HG02642 (cell line): ENCODE results near the gene RHOXF2B.

Source experiments
- ATAC-seq: cut with Tn5 transposase; IDR thresholded peaks from one replicate; pipeline ENCODE4 v1.9.1; 2021; ENCODE audit warnings: mild to moderate bottlenecking; ENCODE audit not compliant: unreplicated experiment, poor library complexity

Gene RHOXF2B

GRCh38 chrX:120022763-120023162, 54.7 kb downstream of the RHOXF2B start:
- no peak for ATAC-seq
